HepG2 (cell line): Measurements from ENCODE around the gene VEPH1.

Experiments
- AHDC1 ChIP-seq: sonication (generic); formaldehyde crosslinking; IDR thresholded peaks from 2 replicates; pipeline ENCODE4 v1.5.1; 2020; ENCODE audit warnings: mild to moderate bottlenecking, missing genetic modification reagents, borderline replicate concordance
- CBFB ChIP-seq: sonication (generic); formaldehyde crosslinking; IDR thresholded peaks from 2 replicates; pipeline ENCODE4 v1.4.0; 2020; ENCODE audit warnings: missing genetic modification reagents
- CBX5 ChIP-seq: sonication (generic); formaldehyde crosslinking; IDR thresholded peaks from 2 replicates; pipeline ENCODE4 v1.4.0; 2020; ENCODE audit warnings: missing genetic modification reagents, borderline replicate concordance
- CTCF ChIP-seq: sonication (generic); formaldehyde crosslinking; IDR thresholded peaks from 2 replicates; pipeline ENCODE4 v1.5.0; 2020; ENCODE audit warnings: mild to moderate bottlenecking, missing genetic modification reagents, moderate library complexity
- SMARCC2 ChIP-seq: fragments of 450-650 bp; IDR thresholded peaks from 2 replicates; pipeline ENCODE4 v1.6.1; 2017; ENCODE audit warnings: antibody characterized with exemption, mild to moderate bottlenecking
- TAF1 ChIP-seq: sonication (generic); formaldehyde crosslinking; IDR thresholded peaks from 2 replicates; pipeline ENCODE4 v1.4.0; 2020; ENCODE audit warnings: missing genetic modification reagents
- ZNF609 ChIP-seq: sonication (generic); formaldehyde crosslinking; IDR thresholded peaks from 2 replicates; pipeline ENCODE4 v1.4.0; 2020; ENCODE audit warnings: mild to moderate bottlenecking, missing genetic modification reagents, borderline replicate concordance

DNA sequence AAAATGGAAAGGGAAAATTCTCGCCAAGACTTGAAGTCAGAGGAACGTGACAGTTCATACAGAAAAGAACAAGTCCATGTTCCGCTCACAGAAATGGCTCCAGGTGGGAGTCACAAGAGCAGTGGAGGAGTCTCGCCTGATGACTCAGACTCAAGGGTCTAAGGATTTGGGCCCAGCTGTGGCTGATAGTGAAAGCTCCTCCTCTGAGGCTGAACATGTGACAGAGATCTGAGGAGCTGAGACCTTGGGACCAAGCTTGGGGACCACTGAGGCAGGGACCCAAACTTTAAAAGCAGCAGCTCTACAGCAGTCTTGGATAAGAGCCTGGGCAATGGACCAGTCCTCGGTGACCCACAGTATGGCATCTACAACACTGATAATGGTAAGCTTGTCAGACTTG is 9.3 kb upstream of the VEPH1 start:
- TF ChIP-seq TAF1 (CRISPR knock-in tag) (no peak), CTCF (CRISPR knock-in tag) (no peak), AHDC1 (CRISPR knock-in tag) (no peak), CBFB (CRISPR knock-in tag) (no peak), ZNF609 (no peak), CBX5 (CRISPR knock-in tag) (no peak), SMARCC2 (no peak)
